Right lobe of liver (tissue), 6 donors: ENCODE results near the gene SFN. TPM values are rescaled to one million over a fixed set of nuclear protein-coding genes. Genes with fewer than 3 reads are reported as not detected.

Experiments
- ATAC-seq, 4 donors: fragments of 200-7000 bp; cut with Tn5 transposase; one replicate each; pipeline ENCODE4 v1.9.1; 2020; ENCODE audit warnings: mild to moderate bottlenecking in 4 of 4, moderate library complexity in 4 of 4
- DNase-seq, 3 donors: peaks; one replicate each; pipeline ENCODE4 v3.0.0-alpha.2; 2020
- H3K27ac ChIP-seq, 3 donors: fragments of 200-600 bp; one replicate each; pipeline ENCODE4 v1.8.0; 2022
- H3K27me3 ChIP-seq, 2 donors: fragments of 200-600 bp; one replicate each; pipeline ENCODE4 v1.8.0; 2022
- H3K36me3 ChIP-seq, 4 donors: fragments of 200-600 bp; sonication (generic) in 1 of 4; one replicate each; pipeline versions ENCODE4 v1.5.1 to v1.8.0; 2017 to 2022; ENCODE audit warnings: control low read depth in 1 of 4
- H3K4me1 ChIP-seq, 4 donors: fragments of 200-600 bp; sonication (generic) in 1 of 4; one replicate each; pipeline versions ENCODE4 v1.5.1 to v1.8.0; 2017 to 2022; ENCODE audit warnings: control low read depth in 1 of 4
- H3K4me3 ChIP-seq, 3 donors: fragments of 200-600 bp; one replicate each; pipeline ENCODE4 v1.8.0; 2022
- H3K9me3 ChIP-seq, 4 donors: fragments of 200-600 bp; sonication (generic) in 1 of 4; one replicate each; pipeline versions ENCODE4 v1.5.1 to v1.8.0; 2017 to 2022; ENCODE audit warnings: control low read depth in 1 of 4
- CTCF ChIP-seq, 4 donors: fragments of 200-600 bp in 3 of 4; fragments of 450-650 bp in 1 of 4; IDR thresholded peaks; one replicate each; pipeline versions ENCODE4 v1.5.1 to v1.8.0; 2016 to 2022; ENCODE audit warnings: antibody characterized with exemption in 4 of 4, mild to moderate bottlenecking in 2 of 4
- POLR2A ChIP-seq: fragments of 450-650 bp; IDR thresholded peaks from one replicate; pipeline ENCODE4 v1.6.1; 2017; ENCODE audit warnings: antibody characterized with exemption, mild to moderate bottlenecking
- WGBS: methylation state at CpG from one replicate; pipeline ENCODE4 v1.1.6; 2018; ENCODE audit warnings: low coverage, low lambda C conversion rate; ENCODE audit not compliant: insufficient coverage; ENCODE audit errors: missing lambda C conversion rate; 5-methylcytosine and 5-hydroxymethylcytosine counted together
- intact Hi-C, 2 donors: fragments of 100-400 bp; cut with DNase I; formaldehyde crosslinking; loops; one replicate each; pipeline versions ENCODE4 v1.11.2 to v1.14.1; 2022
- small RNA-seq, 2 experiments: library from RNA; depleted of rRNA; stranded (forward); fragments of <200 nt; gene quantifications; one replicate each; pipeline ENCODE3, GENCODE V24; 2016
- total RNA-seq, 6 experiments: library from RNA; depleted of rRNA in 2 of 6; stranded (reverse); fragments of >200 nt in 2 of 6; fragmentation: NEBNext Ultra II Directional in 3 of 6; extraction: Animal tissue kit (Norgen Biotek cat#: 25700) in 3 of 6; gene quantifications; one replicate each; pipeline versions ENCODE4 v1.1.0 to v1.2.4, GENCODE V29; 2016 to 2023
- donor health status: DM: no; HTN: yes; CAD: no.
- donor health status: DM: no; HTN: no; CAD: no.
- donor health status: DM: no; HTN: no; CAD: no.
- donor health status: DM: no; HTN: yes; CAD: no.
- donor health status: DM: no; HTN: yes; CAD: no.

Gene SFN
- total RNA-seq, 6 experiments from 2014 or later: 2.2 to 2.5 (median 2.5) TPM; not detected in 3

GRCh38 chr1:26911399-26912146 lies 48.6 kb downstream of the SFN start:
- TF ChIP-seq POLR2A (peak; percentile 21), CTCF (IDR thresholded peaks at IDR 0.05) (no peak)
- Histone ChIP-seq H3K27ac (peak overlapping the region; percentile 19 to 82 (median 22)), H3K36me3 (peaks cover 0 to 18% (median 8%) of the 10 kb centered on the region in 4 donors), H3K4me1 (peaks cover 0 to 42% (median 13%) of the 10 kb centered on the region in 4 donors), H3K27me3 (no peaks in the 10 kb centered on the region), H3K4me3 (peak overlapping the region; percentile 74 to 87 (median 80)), H3K9me3 (no peaks in the 10 kb centered on the region)
- WGBS: 26% methylated on average over 3 of the region's 8 CpGs
- DNase-seq (peak in 1 of 3 donors; percentile 43), ATAC-seq (no peak)
- intact Hi-C loops: no loop called here

GRCh38 chr1:26912147-26912490 lies 49.2 kb downstream of the SFN start:
- Histone ChIP-seq H3K27me3 (no peaks in the 10 kb centered on the region), H3K4me3 (peak overlapping the region; percentile 74 to 87 (median 80)), H3K9me3 (no peaks in the 10 kb centered on the region), H3K27ac (peak overlapping the region in 2 of 3 donors; percentile 22 to 82), H3K36me3 (peaks cover 0 to 18% (median 8%) of the 10 kb centered on the region in 4 donors), H3K4me1 (peaks cover 0 to 43% (median 13%) of the 10 kb centered on the region in 4 donors)
- 23% methylated on average over 2 of the region's 2 CpGs for WGBS
- TF ChIP-seq CTCF (IDR thresholded peaks at IDR 0.05) (no peak), POLR2A (no peak)
- DNase-seq (no peak), ATAC-seq (no peak)
- intact Hi-C loops: no loop called here

- Histone ChIP-seq H3K27ac (peak overlapping the region; percentile 75 to 82 (median 76)), H3K4me1 (peaks cover 0 to 43% (median 13%) of the 10 kb centered on the region in 4 donors), H3K9me3 (no peaks in the 10 kb centered on the region), H3K27me3 (no peaks in the 10 kb centered on the region), H3K36me3 (peaks cover 0 to 18% (median 8%) of the 10 kb centered on the region in 4 donors), H3K4me3 (peak overlapping the region; percentile 74 to 87 (median 80))
- TF ChIP-seq POLR2A (no peak), CTCF (IDR thresholded peaks at IDR 0.05) (no peak)
- no peak for ATAC-seq
- intact Hi-C loops: no loop called here
- DNase-seq: no peak
- WGBS: 27% methylated on average over 3 of the region's 5 CpGs
Observed at GRCh38 chr1:26913389-26913753, 50.4 kb downstream of the SFN start.

Small RNAs within 50 kb of the gene (small RNA-seq; reads per million reads assigned to genes)
- gene RN7SL165P: 0 reads per million in 2 experiments

Other genes with a start within 250 kb of the SFN start
- 10 to 100 TPM; 22.2 to 36.4 (median 29.4) TPM for gene ARID1A, start 167.1 kb upstream of the SFN start, total RNA-seq
- 10 to 100 TPM; 13.2 to 27.8 (median 19.2) TPM for gene PIGV, start 75.2 kb upstream of the SFN start, total RNA-seq
- gene ZDHHC18, start 36.5 kb upstream of the SFN start, total RNA-seq: 10 to 100 TPM in 5 of 6 experiments, 1 to 10 TPM in 1; 9.6 to 16.9 (median 14.1) TPM
- 10 to 100 TPM in 4 of 6 experiments, 1 to 10 TPM in 2; 5.6 to 18.3 (median 15.3) TPM for gene GPN2, start 27.1 kb downstream of the SFN start, total RNA-seq
- 1 to 10 TPM; 6.0 to 8.1 (median 7.1) TPM for gene GPATCH3, start 37.3 kb downstream of the SFN start, total RNA-seq
- gene NR0B2, start 50.8 kb downstream of the SFN start, total RNA-seq: 10 to 100 TPM; 25.6 to 69.6 (median 43.0) TPM
- 10 to 100 TPM; 40.9 to 60.8 (median 48.4) TPM for gene NUDC, start 58.6 kb downstream of the SFN start, total RNA-seq
- 1 to 10 TPM; 1.1 to 4.1 (median 2.5) TPM for gene KDF1, start 97.3 kb downstream of the SFN start, total RNA-seq
- gene TRNP1, start 130.5 kb downstream of the SFN start, total RNA-seq: 10 to 100 TPM in 2 of 6 experiments, 1 to 10 TPM in 4; 2.0 to 24.8 (median 6.7) TPM
- gene TENT5B, start 149.7 kb downstream of the SFN start, total RNA-seq: under 1 TPM in 4 of 6 experiments, not detected in 2; 0.11 to 0.49 (median 0.29) TPM